PC-9 (cell line): Measurements from ENCODE around the gene PPM1G. TPM values are rescaled to one million over a fixed set of nuclear protein-coding genes. Genes with fewer than 3 reads are reported as not detected.

Experiments used
- BruUV-seq: library from RNA; stranded (reverse); fragments of 400-500 nt; replicated peaks from 2 replicates; lab custom pipeline; 2021; lab: Mats Ljungman, UMichigan
- CTCF ChIA-PET: fragments of 300-600 bp; sonication (Branson Sonifier 250); formaldehyde crosslinking; loops from one replicate; lab custom pipeline; 2022; ENCODE audit warnings: antibody characterized with exemption; lab: Charles Lee
- POLR2A ChIA-PET: fragments of 300-600 bp; sonication (Branson Sonifier 250); formaldehyde crosslinking; loops from one replicate; lab custom pipeline; 2022; ENCODE audit warnings: antibody characterized with exemption; ENCODE audit not compliant: unreplicated experiment; lab: Charles Lee
- DNase-seq, 2 experiments: peaks; one replicate each; pipeline versions ENCODE4 v3.0.0 to v3.0.0-alpha.2; 2015 to 2022; ENCODE audit warnings: mixed read lengths in 1 of 2
- H2AFZ ChIP-seq: fragments of 200-600 bp; sonication (generic); 2 replicates; pipeline ENCODE4 v1.8.1; 2017; ENCODE audit warnings: antibody characterized with exemption
- H3F3A ChIP-seq: fragments of 200-600 bp; sonication (generic); 2 replicates; pipeline ENCODE4 v1.8.1; 2017; ENCODE audit warnings: antibody characterized with exemption, mild to moderate bottlenecking, low read depth; ENCODE audit not compliant: insufficient read depth
- H3K27ac ChIP-seq: fragments of 200-600 bp; sonication (generic); 2 replicates; pipeline ENCODE4 v1.6.1; 2016; ENCODE audit warnings: mixed run types
- H3K27me3 ChIP-seq: fragments of 200-600 bp; sonication (generic); 2 replicates; pipeline ENCODE4 v1.6.1; 2016; ENCODE audit warnings: low read depth, mixed run types; ENCODE audit not compliant: insufficient read depth
- H3K36me3 ChIP-seq: fragments of 200-600 bp; sonication (generic); 2 replicates; pipeline ENCODE4 v1.6.1; 2016; ENCODE audit warnings: low read depth, mixed run types
- H3K4me1 ChIP-seq: fragments of 200-600 bp; sonication (generic); replicated peaks from 2 replicates; pipeline ENCODE4 v1.6.1; 2016; ENCODE audit warnings: mixed run types; ENCODE audit not compliant: insufficient read depth
- H3K4me2 ChIP-seq: fragments of 200-600 bp; sonication (generic); 2 replicates; pipeline ENCODE4 v1.6.1; 2017; ENCODE audit warnings: mixed run types
- H3K4me3 ChIP-seq: fragments of 200-600 bp; sonication (generic); 2 replicates; pipeline ENCODE4 v1.6.1; 2016; ENCODE audit warnings: mixed run types
- H3K79me2 ChIP-seq: fragments of 200-600 bp; sonication (generic); 2 replicates; pipeline ENCODE4 v1.6.1; 2017; ENCODE audit warnings: low read depth, mixed run types
- H3K9me2 ChIP-seq: fragments of 200-600 bp; sonication (generic); 2 replicates; pipeline ENCODE4 v1.8.1; 2017; ENCODE audit warnings: mild to moderate bottlenecking; ENCODE audit not compliant: insufficient read depth
- H3K9me3 ChIP-seq: fragments of 200-600 bp; sonication (generic); 2 replicates; pipeline ENCODE4 v1.8.1; 2016; ENCODE audit warnings: low read depth; ENCODE audit not compliant: insufficient read depth
- H4K20me1 ChIP-seq: fragments of 200-600 bp; sonication (generic); 2 replicates; pipeline ENCODE4 v1.8.1; 2017; ENCODE audit not compliant: insufficient read depth
- EZH2 ChIP-seq: fragments of 200-600 bp; sonication (generic); IDR thresholded peaks from 2 replicates; pipeline ENCODE4 v1.8.0; 2017; ENCODE audit warnings: antibody characterized with exemption, low read depth
- intact Hi-C: fragments of 100-400 bp; cut with micrococcal nuclease; formaldehyde crosslinking; loops from one replicate; pipeline ENCODE4 v1.10.0; 2022; ENCODE audit not compliant: unreplicated experiment
- total RNA-seq: library from RNA; stranded (reverse); gene quantifications from 2 replicates; pipeline ENCODE4 v1.2.3, GENCODE V29; 2021
- TF ChIP-seq, protein P1 (sequence below): fragments of 200-600 bp; sonication (generic); conservative IDR thresholded peaks from 2 replicates; pipeline ENCODE4 v1.6.1; 2017; ENCODE audit warnings: mixed run types, antibody characterized with exemption, mild to moderate bottlenecking, moderate library complexity

The PPM1G gene
- total RNA-seq, 1 experiment from 2014 or later: 136 TPM

DNA sequence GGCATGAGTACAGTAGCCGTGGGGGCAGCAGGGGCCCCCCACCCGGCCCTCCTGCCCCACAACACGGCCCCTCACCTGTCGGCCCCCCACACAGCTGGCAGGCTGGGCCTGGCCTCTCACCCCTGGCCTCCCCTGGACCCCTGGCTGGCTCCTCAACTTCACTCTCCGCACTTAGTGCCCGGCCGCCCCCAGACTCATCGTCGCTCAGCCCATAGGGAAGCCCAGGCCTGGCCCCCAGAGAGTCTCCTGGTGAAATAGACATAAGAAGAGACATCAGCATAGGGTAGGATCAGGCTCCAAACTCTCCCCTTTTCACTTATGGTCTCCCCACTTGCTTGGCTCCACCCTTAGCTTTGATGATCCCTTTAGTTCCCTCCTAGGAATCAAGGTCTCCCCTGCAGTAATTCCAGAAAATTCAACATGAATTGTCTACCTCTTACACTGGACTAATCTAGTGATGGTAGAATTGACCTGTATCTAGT is 30.5 kb downstream of the PPM1G start:
- BruUV-seq: no TSS peak
- no peaks in the 10 kb centered on the region for H3K27me3 ChIP-seq
- TF ChIP-seq, protein P1, sequence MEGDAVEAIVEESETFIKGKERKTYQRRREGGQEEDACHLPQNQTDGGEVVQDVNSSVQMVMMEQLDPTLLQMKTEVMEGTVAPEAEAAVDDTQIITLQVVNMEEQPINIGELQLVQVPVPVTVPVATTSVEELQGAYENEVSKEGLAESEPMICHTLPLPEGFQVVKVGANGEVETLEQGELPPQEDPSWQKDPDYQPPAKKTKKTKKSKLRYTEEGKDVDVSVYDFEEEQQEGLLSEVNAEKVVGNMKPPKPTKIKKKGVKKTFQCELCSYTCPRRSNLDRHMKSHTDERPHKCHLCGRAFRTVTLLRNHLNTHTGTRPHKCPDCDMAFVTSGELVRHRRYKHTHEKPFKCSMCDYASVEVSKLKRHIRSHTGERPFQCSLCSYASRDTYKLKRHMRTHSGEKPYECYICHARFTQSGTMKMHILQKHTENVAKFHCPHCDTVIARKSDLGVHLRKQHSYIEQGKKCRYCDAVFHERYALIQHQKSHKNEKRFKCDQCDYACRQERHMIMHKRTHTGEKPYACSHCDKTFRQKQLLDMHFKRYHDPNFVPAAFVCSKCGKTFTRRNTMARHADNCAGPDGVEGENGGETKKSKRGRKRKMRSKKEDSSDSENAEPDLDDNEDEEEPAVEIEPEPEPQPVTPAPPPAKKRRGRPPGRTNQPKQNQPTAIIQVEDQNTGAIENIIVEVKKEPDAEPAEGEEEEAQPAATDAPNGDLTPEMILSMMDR: no peak
- no peak for TF ChIP-seq EZH2
- no peak for DNase-seq
- no peaks in the 10 kb centered on the region for H3K79me2 ChIP-seq
- H3K4me2 ChIP-seq: peak overlapping the region; percentile 84
- ChIA-PET POLR2A (no interaction called here), CTCF (no interaction called here)
- H3K9me3 ChIP-seq: no peaks in the 10 kb centered on the region
- intact Hi-C loops: no loop called here
- no peaks in the 10 kb centered on the region for H3K9me2 ChIP-seq
- peaks cover 53% of the 10 kb centered on the region for H3F3A ChIP-seq
- no peaks in the 10 kb centered on the region for H3K4me1 ChIP-seq
- peak overlapping the region; percentile 57; the same call in 1 of the 2 replicates for H3K4me3 ChIP-seq
- 0 out of 2 replicates have a peak overlapping the region, but pooled peaks have one; percentile 12 for H3K27ac ChIP-seq
- H4K20me1 ChIP-seq: 0 out of 2 replicates have a peak, but pooled peaks cover 7% of the 10 kb centered on the region
- peaks cover 13% of the 10 kb centered on the region; the same call in 1 of the 2 replicates for H3K36me3 ChIP-seq
- H2AFZ ChIP-seq: no peak overlapping the region

DNA sequence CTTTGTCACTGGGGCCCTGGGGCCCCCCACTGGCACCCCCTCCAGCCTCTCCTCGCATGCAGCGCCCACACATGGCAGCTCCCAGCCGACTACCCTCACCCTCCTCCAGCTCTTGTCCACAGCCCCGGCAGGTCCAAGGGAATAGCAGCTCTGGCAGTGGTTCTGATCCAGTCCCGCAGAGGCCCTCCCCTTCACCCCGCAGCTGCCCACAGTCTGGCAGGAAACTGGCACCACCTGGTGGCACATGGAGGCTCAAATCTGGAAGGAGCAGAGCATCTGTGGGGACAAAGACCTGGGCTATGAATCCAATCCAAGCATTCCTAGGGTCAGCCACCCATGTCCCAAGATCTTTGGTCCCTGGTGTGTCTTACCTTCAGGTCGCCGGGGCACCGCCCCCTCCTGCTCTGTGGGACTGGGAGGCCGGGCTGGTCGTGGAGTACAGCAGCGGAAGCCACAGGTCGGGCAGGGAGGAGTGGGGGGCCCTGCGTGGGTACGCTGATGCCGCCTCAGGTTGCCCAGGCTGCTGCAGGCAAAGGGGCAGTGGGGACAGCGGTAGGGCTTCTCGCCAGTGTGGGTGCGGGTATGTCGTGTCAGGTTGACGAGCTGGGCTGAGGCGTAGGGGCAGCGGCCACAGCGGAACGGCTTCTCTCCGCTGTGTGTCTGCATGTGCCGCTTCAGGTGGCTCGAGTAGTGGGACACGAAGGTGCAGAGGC is 31.1 kb downstream of the PPM1G start:
- ChIA-PET POLR2A (no interaction called here), CTCF (no interaction called here)
- no peak overlapping the region for H3K4me3 ChIP-seq
- H3K27me3 ChIP-seq: no peaks in the 10 kb centered on the region
- no peak overlapping the region for H3K27ac ChIP-seq
- intact Hi-C loops: no loop called here
- H3F3A ChIP-seq: peaks cover 54% of the 10 kb centered on the region
- no peaks in the 10 kb centered on the region for H3K9me2 ChIP-seq
- DNase-seq: no peak
- no peak overlapping the region for H3K4me2 ChIP-seq
- H4K20me1 ChIP-seq: 0 out of 2 replicates have a peak, but pooled peaks cover 7% of the 10 kb centered on the region
- no peaks in the 10 kb centered on the region for H3K4me1 ChIP-seq
- 0 out of 2 replicates have a peak, but pooled peaks cover 11% of the 10 kb centered on the region for H3K36me3 ChIP-seq
- no peaks in the 10 kb centered on the region for H3K9me3 ChIP-seq
- H3K79me2 ChIP-seq: peaks cover under 1% of the 10 kb centered on the region; the same call in 1 of the 2 replicates
- no peak overlapping the region for H2AFZ ChIP-seq
- no TSS peak for BruUV-seq
- TF ChIP-seq EZH2: no peak
- TF ChIP-seq, protein P1: no peak; the same call in 1 of the 2 replicates

DNA sequence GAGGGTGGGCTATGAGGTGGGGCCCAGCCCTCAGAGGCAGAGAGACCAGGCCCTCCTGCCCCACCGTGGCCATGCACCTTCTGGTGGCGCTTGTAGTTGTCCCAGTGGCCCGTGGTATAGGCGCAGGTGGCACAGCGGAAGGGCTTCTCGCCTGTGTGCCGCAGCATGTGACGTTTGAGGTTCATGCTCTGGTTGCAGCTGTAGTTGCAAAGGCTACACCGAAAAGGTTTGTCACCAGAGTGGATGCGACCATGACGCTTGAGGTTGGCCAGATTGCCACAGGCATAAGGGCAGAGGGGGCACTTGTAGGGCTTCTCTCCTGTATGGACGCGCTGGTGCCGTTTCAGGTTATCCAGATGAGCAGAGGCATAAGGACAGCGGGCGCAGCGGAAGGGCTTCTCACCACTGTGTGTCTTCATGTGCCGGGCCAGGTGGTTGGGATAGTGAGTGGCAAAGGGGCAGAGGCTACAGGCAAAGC is 31.7 kb downstream of the PPM1G start:
- Histone ChIP-seq H3F3A (peaks cover 52% of the 10 kb centered on the region), H3K4me1 (peaks cover 4% of the 10 kb centered on the region), H3K36me3 (0 out of 2 replicates have a peak, but pooled peaks cover 16% of the 10 kb centered on the region), H3K27ac (no peak overlapping the region), H3K79me2 (peaks cover 6% of the 10 kb centered on the region), H3K27me3 (no peaks in the 10 kb centered on the region), H3K4me3 (no peak overlapping the region), H3K9me2 (no peaks in the 10 kb centered on the region), H3K9me3 (no peaks in the 10 kb centered on the region), H2AFZ (no peak overlapping the region), H4K20me1 (0 out of 2 replicates have a peak, but pooled peaks cover 7% of the 10 kb centered on the region), H3K4me2 (no peak overlapping the region)
- intact Hi-C loops: no loop called here
- DNase-seq: no peak
- TF ChIP-seq EZH2: no peak
- TF ChIP-seq, protein P1: no peak
- BruUV-seq: no TSS peak
- ChIA-PET POLR2A (no interaction called here), CTCF (no interaction called here)
